H1 (cell line): ENCODE measurements around the gene PXDN. TPM values are rescaled to one million over a fixed set of nuclear protein-coding genes. Genes with fewer than 3 reads are reported as not detected.
"Not testable (repeated sequence)": the region's sequence is repeated elsewhere in the genome, so short reads cannot be mapped to it uniquely, and the experiment has no call there.

ENCODE experiments used
- CTCF ChIA-PET: fragments of 300-600 bp; sonication (Branson Sonifier 250); formaldehyde crosslinking; loops from one replicate; lab custom pipeline; 2021; ENCODE audit not compliant: partially characterized antibody; lab: Charles Lee
- POLR2A ChIA-PET: fragments of 300-600 bp; sonication (Branson Sonifier 250); formaldehyde crosslinking; loops from one replicate; lab custom pipeline; 2021; ENCODE audit warnings: inconsistent platforms; ENCODE audit not compliant: partially characterized antibody; lab: Charles Lee
- DNase-seq, 2 experiments: peaks; one replicate each; pipeline versions ENCODE4 v3.0.0 to v3.0.0-alpha.2; 2010 to 2022; ENCODE audit warnings: low spot score in 2 of 2, low read depth in 1 of 2, mixed read lengths in 1 of 2
- FAIRE-seq: peaks from 2 replicates; lab custom pipeline; 2011; peaks lifted over from hg19 to GRCh38; lab: Jason Lieb, UNC
- H2AFZ ChIP-seq: 2 replicates; pipeline ENCODE4 v1.8.1; 2012; ENCODE audit warnings: low read length, inconsistent platforms
- H2AK5ac ChIP-seq: 2 replicates; pipeline ENCODE4 v1.6.1; 2013; ENCODE audit warnings: low read depth, low read length
- H2BK120ac ChIP-seq: replicated peaks from 2 replicates; pipeline ENCODE3; 2013; ENCODE audit warnings: low read depth, low read length, inconsistent platforms
- H2BK12ac ChIP-seq: 2 replicates; pipeline ENCODE4 v1.6.1; 2013; ENCODE audit warnings: low read depth, low read length
- H2BK15ac ChIP-seq: 2 replicates; pipeline ENCODE4 v1.6.1; 2013; ENCODE audit warnings: low read length
- H2BK20ac ChIP-seq: 2 replicates; pipeline ENCODE4 v1.6.1; 2013; ENCODE audit warnings: low read length
- H2BK5ac ChIP-seq: 2 replicates; pipeline ENCODE4 v1.6.1; 2013; ENCODE audit warnings: low read depth, low read length
- H3K14ac ChIP-seq: 2 replicates; pipeline ENCODE4 v1.6.1; 2013; ENCODE audit warnings: inconsistent platforms; ENCODE audit not compliant: insufficient read length
- H3K18ac ChIP-seq: 2 replicates; pipeline ENCODE4 v1.6.1; 2013; ENCODE audit warnings: low read length; ENCODE audit errors: extremely low read depth
- H3K23ac ChIP-seq: 2 replicates; pipeline ENCODE4 v1.6.1; 2013; ENCODE audit warnings: inconsistent platforms; ENCODE audit not compliant: insufficient read length
- H3K23me2 ChIP-seq: 2 replicates; pipeline ENCODE4 v1.6.1; 2013; ENCODE audit warnings: low read depth, low read length
- H3K27ac ChIP-seq: 2 replicates; pipeline ENCODE4 v1.6.1; 2011; ENCODE audit warnings: low read depth, low read length, inconsistent platforms
- H3K27me3 ChIP-seq, 4 experiments: replicated peaks in 1 of 4; 1 replicate in 1 of 4; 2 replicates in 3 of 4; pipeline versions ENCODE4 v1.6.1 to v1.8.1; 2011 to 2013; ENCODE audit warnings: low read length in 3 of 4, mild to moderate bottlenecking in 3 of 4, inconsistent platforms in 2 of 4, mixed read lengths in 2 of 4, moderate library complexity in 1 of 4; ENCODE audit not compliant: control insufficient read depth in 3 of 4, insufficient read depth in 3 of 4; ENCODE audit errors: extremely low read depth in 1 of 4
- H3K36me3 ChIP-seq, 4 experiments: 2 replicates each; pipeline versions ENCODE4 v1.6.1 to v1.8.1; 2011 to 2013; ENCODE audit warnings: mild to moderate bottlenecking in 4 of 4, low read length in 3 of 4, moderate library complexity in 2 of 4, control low read depth in 1 of 4, inconsistent platforms in 1 of 4; ENCODE audit not compliant: insufficient read depth in 4 of 4, control insufficient read depth in 2 of 4
- H3K4ac ChIP-seq: replicated peaks from 2 replicates; pipeline ENCODE3; 2013; ENCODE audit warnings: low read length, low read depth, mixed read lengths, inconsistent platforms; ENCODE audit not compliant: insufficient read length
- H3K4me1 ChIP-seq, 4 experiments: replicated peaks in 1 of 4; 1 replicate in 1 of 4; 2 replicates in 3 of 4; pipeline versions ENCODE4 v1.6.1 to v1.8.1; 2011 to 2013; ENCODE audit warnings: low read length in 3 of 4, inconsistent platforms in 2 of 4, mixed read lengths in 1 of 4; ENCODE audit not compliant: insufficient read depth in 4 of 4, control insufficient read depth in 3 of 4
- H3K4me2 ChIP-seq, 2 experiments: 2 replicates each; pipeline versions ENCODE4 v1.6.1 to v1.8.1; 2011 to 2013; ENCODE audit warnings: low read depth in 2 of 2, low read length in 2 of 2, control low read depth in 1 of 2, inconsistent platforms in 1 of 2, mild to moderate bottlenecking in 1 of 2; ENCODE audit not compliant: insufficient read depth in 1 of 2
- H3K4me3 ChIP-seq, 4 experiments: fragments of 200-600, 300-600 bp in 1 of 4; sonication (generic), shearing (Covaris generic), sonication (Bioruptor Twin) in 1 of 4; 2 replicates each; pipeline versions ENCODE4 v1.5.1 to v1.8.1; 2011 to 2016; ENCODE audit warnings: low read length in 4 of 4, low read depth in 3 of 4, control low read depth in 2 of 4, inconsistent platforms in 2 of 4, mild to moderate bottlenecking in 2 of 4, mixed read lengths in 1 of 4, moderate library complexity in 1 of 4; ENCODE audit not compliant: insufficient read depth in 2 of 4; ENCODE audit errors: extremely low read depth in 1 of 4
- H3K56ac ChIP-seq: replicated peaks from 2 replicates; pipeline ENCODE3; 2013; ENCODE audit warnings: low read depth, mild to moderate bottlenecking, mixed read lengths, low read length, inconsistent platforms; ENCODE audit not compliant: insufficient read length
- H3K79me1 ChIP-seq: 2 replicates; pipeline ENCODE4 v1.6.1; 2013; ENCODE audit warnings: low read depth, low read length, control low read depth
- H3K79me2 ChIP-seq, 2 experiments: 2 replicates each; pipeline versions ENCODE4 v1.6.1 to v1.8.1; 2012 to 2013; ENCODE audit warnings: low read length in 2 of 2, mild to moderate bottlenecking in 2 of 2, inconsistent platforms in 1 of 2; ENCODE audit not compliant: insufficient read depth in 2 of 2, control insufficient read depth in 1 of 2
- H3K9ac ChIP-seq, 4 experiments: replicated peaks in 1 of 4; 1 replicate in 1 of 4; 2 replicates in 3 of 4; pipeline versions ENCODE4 v1.6.1 to v1.8.1; 2011 to 2013; ENCODE audit warnings: low read depth in 3 of 4, low read length in 3 of 4, control low read depth in 2 of 4, mild to moderate bottlenecking in 2 of 4, moderate library complexity in 2 of 4, inconsistent platforms in 1 of 4; ENCODE audit errors: extremely low read depth in 1 of 4
- H3K9me3 ChIP-seq, 2 experiments: 2 replicates each; pipeline versions ENCODE4 v1.6.1 to v1.8.1; 2012 to 2013; ENCODE audit warnings: mild to moderate bottlenecking in 2 of 2, moderate library complexity in 2 of 2, control low read depth in 1 of 2, inconsistent platforms in 1 of 2, low read depth in 1 of 2, low read length in 1 of 2, mixed read lengths in 1 of 2; ENCODE audit not compliant: insufficient read depth in 2 of 2
- H4K20me1 ChIP-seq, 2 experiments: replicated peaks in 1 of 2; 2 replicates each; pipeline versions ENCODE3 to v1.8.1; 2011 to 2013; ENCODE audit warnings: inconsistent platforms in 2 of 2, low read length in 2 of 2, mild to moderate bottlenecking in 1 of 2; ENCODE audit not compliant: insufficient read depth in 2 of 2, control insufficient read depth in 1 of 2
- H4K5ac ChIP-seq: 2 replicates; pipeline ENCODE4 v1.6.1; 2013; ENCODE audit warnings: low read length, low read depth, mixed read lengths, inconsistent platforms; ENCODE audit not compliant: insufficient read length
- H4K8ac ChIP-seq: 2 replicates; pipeline ENCODE4 v1.8.0; 2013; ENCODE audit warnings: mild to moderate bottlenecking, moderate library complexity, low read length, inconsistent platforms; ENCODE audit not compliant: insufficient read depth; ENCODE audit errors: extremely low read depth
- H4K91ac ChIP-seq: replicated peaks from 2 replicates; pipeline ENCODE3; 2013; ENCODE audit warnings: low read length, mixed read lengths, inconsistent platforms; ENCODE audit not compliant: insufficient read length
- EGR1 ChIP-seq: IDR thresholded peaks from 2 replicates; pipeline ENCODE4 v1.6.1; 2011; ENCODE audit warnings: low read depth, low read length, borderline replicate concordance
- WGBS, 2 experiments: shearing (Covaris generic) in 1 of 2; methylation state at CpG; one replicate each; pipeline versions ENCODE4 v1.1.6 to v1.1.7; 2013 to 2015; ENCODE audit warnings: low lambda C conversion rate in 2 of 2, mixed read lengths in 2 of 2, inconsistent platforms in 1 of 2, low coverage in 1 of 2, missing lambda C conversion rate in 1 of 2; ENCODE audit not compliant: insufficient replicate concordance in 2 of 2, insufficient coverage in 1 of 2, insufficient read length in 1 of 2; ENCODE audit errors: extremely low coverage in 1 of 2, missing lambda C conversion rate in 1 of 2; 5-methylcytosine and 5-hydroxymethylcytosine counted together
- polyA plus RNA-seq, 7 experiments: library from polyadenylated mRNA; depleted of rRNA in 3 of 7; stranded (reverse) in 5 of 7; unstranded in 2 of 7; fragments of >200 nt in 5 of 7; fragments of 200-250 nt in 2 of 7; gene quantifications; 1 replicate in 5 of 7; 2 replicates in 1 of 7; 4 replicates in 1 of 7; pipeline versions ENCODE4 v1.2.1 to v1.2.3, GENCODE V29; 2011 to 2013; ENCODE audit warnings: missing spikeins in 2 of 7, mixed read lengths in 2 of 7
- total RNA-seq: library from RNA; stranded (reverse); fragmentation: NEBNext Ultra II Directional; extraction: Animal tissue kit (Norgen Biotek cat#: 25700); gene quantifications from 2 replicates; pipeline ENCODE4 v1.2.1, GENCODE V29; 2021

Gene PXDN
- total and polyA plus RNA-seq, 2 of the 8 experiments (the other 6 are each of a cell fraction or from before 2014, with no cell fraction given) = 104 to 141 TPM

- not testable (repeated sequence) for FAIRE-seq, H2BK120ac ChIP-seq, H3K23ac ChIP-seq, H3K56ac ChIP-seq, DNase-seq, H4K5ac ChIP-seq, H2BK5ac ChIP-seq, H4K91ac ChIP-seq, H2BK12ac ChIP-seq, H3K4ac ChIP-seq, H3K4me2 ChIP-seq, H2BK15ac ChIP-seq, H4K8ac ChIP-seq, H3K14ac ChIP-seq, H3K18ac ChIP-seq, H3K23me2 ChIP-seq, H3K9me3 ChIP-seq, H3K27ac ChIP-seq, H3K9ac ChIP-seq, H3K4me3 ChIP-seq, H3K36me3 ChIP-seq, H3K27me3 ChIP-seq, H2AK5ac ChIP-seq, H2BK20ac ChIP-seq, H2AFZ ChIP-seq
- H3K79me1 ChIP-seq = peaks cover 12% of the 10 kb centered on the region; the same call in 1 of the 2 replicates
- peaks cover 4 to 14% (median 6%) of the 10 kb centered on the region in 4 experiments; a peak in 6 of 7 replicates for H3K4me1 ChIP-seq
- TF ChIP-seq EGR1 = 0 out of 2 replicates have a peak, but pooled peaks have one; percentile 6
- CTCF ChIA-PET = interaction anchor here (0.5 to 2.7 kb wide), 7 partner anchors 11 to 716 kb away, joined by 3 to 7 read pairs (median 3); no protein-coding TSS in a partner anchor
- peaks cover 0 to 51% of the 10 kb centered on the region in 2 experiments; a peak in 2 of 4 replicates for H3K79me2 ChIP-seq
- WGBS, 2 experiments = 93% methylated on average over 10 of the region's 10 CpGs; no CpG with 5 or more reads in 1 of the 2 experiments
- POLR2A ChIA-PET = interaction anchor here (0.9 kb wide), 1 partner anchor 75 kb away, joined by 3 read pairs; no protein-coding TSS in a partner anchor
- H4K20me1 ChIP-seq = peaks cover 8 to 21% of the 10 kb centered on the region in 2 experiments
These were observed 43.9 kb downstream of the PXDN start for GRCh38 chr2:1700427-1700826.
